Middle frontal gyrus (tissue), 1 donor: ENCODE results near the gene TDRD5.

Experiments used
- DNase-seq: peaks from one replicate; pipeline ENCODE4 v3.0.0-alpha.2; 2015; ENCODE audit warnings: low spot score; ENCODE audit errors: extremely low spot score

The TDRD5 gene

DNA sequence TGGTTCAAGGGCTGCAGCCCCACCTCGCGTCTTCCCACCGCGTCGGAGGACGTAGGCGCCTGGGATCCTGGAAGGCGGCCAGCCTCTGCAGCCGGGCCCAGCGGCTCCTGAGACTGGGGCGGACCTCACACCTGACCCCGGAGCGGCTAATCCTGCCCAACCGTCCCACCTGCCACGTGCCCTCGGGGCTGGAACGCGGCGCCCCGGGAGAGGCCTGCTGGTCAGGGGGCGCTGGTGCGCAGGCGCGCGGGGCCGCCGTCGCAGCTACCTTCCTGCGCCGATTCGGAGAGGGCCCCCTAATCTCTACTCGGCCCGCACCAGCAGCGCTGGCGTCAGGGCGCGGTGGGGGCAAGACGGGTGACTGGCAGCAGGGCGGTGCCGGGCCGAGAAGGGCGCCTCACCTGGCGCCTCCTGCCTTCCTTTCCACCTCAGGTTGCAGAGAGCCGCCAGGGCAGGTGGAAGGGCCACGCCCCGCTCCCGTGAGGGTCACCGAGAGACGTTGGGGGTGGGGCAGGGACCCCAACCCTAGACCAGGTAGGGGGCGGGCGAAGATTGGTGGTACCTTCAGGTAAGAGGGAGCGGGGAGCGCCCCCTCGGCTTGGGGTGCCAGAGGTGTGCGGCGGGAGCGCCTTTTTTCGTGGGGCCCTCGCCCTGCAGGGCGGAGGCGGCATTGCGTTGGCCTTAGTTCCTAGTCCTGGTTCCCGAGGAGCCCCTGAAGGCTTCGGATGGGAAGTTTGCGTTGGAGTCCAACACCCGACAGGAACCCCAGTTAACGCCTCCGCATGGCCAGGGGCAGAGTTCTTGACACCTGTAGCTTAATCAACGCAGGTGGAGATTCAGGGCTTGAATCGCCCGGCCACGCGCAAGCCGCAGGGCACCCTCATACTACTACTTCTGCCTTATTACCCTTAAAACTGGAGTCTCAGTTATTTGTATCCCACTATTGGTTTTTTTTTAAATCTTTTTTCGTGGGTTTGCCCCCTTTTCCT lies at the start of gene TDRD5:
TDRD5 (plus strand) TSS at position 241 of the 989 bp plus-strand sequence. CDS start 784 bp downstream, outside the sequence.
- DNase-seq, result no peak

DNA sequence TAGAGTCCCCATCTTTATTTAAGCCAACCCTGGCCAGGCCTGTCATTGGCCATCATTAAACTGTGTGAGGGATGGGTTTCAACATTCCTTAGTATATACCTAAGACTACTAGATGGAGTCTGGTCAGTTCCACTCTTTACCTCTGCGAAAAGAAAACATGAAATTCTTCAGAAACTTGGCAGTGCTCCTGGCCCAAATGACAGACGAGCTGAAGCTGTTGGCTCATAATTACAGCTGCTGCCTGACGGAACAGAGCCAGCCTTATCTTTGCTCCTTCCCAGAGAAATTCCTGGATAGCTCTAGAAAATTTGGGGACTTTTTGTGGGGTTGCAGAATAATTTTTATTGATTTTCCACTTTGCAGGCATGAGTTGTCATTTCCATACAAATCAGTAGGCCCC lies 46.3 kb upstream of the TDRD5 start:
- no peak for DNase-seq

DNA sequence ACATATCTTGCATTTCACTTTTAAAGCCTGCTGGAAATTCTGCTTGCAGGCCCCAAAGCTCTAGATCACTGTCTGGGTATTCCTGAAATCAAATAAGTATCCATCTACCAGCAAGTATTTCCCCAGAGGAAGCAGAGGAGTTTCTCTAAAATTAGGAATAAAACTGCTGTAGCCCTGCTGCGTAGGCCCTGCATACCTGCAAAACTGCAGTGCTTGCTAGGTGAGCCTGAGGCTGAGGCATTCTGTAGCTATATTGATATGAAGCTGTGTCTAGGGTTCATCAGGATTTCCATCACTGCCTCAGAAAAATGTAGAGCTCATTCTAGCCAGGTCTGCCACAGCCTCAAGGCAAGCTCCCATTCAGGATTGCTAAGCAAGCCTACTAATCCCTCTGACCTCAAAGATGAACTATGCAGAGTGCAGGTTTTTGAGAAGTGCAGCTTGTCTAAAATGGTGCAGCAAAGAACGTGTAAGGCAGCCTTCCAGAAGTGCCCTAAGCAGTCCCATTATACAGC lies 44.6 kb upstream of the TDRD5 start:
- no peak for DNase-seq

DNA sequence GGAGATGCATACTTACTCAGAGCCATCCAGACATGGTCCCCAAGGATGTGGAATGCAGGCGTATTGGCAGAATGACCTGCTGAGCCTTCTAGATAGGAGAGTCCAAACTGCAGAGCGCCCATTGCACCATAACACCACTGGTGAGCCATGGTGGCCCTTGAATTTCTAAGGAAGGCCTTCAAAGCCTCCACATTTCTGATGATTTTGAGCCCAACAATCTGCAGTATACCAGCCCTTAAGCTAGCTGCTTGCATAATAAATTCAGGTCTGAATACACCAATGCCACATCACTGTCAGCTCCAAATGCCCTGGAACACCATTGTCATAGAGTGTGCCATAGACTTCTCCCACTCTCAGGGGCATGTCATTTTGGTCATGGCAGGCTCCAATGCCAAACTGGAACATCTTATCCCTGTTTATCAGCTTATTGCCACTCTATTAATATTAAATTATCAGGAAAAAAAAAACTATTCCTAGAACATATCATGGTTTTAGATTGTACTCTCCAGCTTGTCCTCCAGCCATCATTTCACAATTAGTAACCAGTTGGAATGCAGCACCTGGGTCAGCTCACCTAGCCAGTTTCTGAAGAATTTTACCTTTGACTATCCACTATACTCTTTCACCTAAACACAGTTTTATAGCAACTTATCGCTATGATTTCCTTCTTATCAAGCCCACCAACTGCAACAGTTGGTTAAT lies 42.8 kb upstream of the TDRD5 start:
- DNase-seq, result no peak

DNA sequence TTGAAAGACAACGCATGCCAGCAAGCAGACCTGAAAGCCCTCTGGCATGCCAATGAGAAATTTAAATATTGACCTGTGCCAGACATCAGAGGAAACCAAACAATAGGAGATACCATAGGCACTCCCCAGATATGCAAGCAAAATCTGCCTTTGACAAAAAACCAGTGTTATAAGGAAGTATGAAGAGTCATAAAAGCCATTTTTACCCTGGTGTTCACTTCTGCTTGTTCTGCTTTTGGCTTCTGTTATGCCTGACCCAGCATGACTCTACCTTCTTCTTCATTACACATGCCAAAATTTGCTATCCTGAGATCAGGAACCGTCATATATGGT lies 42.3 kb upstream of the TDRD5 start:
- no peak for DNase-seq

GRCh38 chr1:179550746-179551682 lies 40.6 kb upstream of the TDRD5 start:
- DNase-seq, result no peak

- no peak for DNase-seq
Measured at GRCh38 chr1:179554427-179554826, 37.2 kb upstream of the TDRD5 start.

DNA sequence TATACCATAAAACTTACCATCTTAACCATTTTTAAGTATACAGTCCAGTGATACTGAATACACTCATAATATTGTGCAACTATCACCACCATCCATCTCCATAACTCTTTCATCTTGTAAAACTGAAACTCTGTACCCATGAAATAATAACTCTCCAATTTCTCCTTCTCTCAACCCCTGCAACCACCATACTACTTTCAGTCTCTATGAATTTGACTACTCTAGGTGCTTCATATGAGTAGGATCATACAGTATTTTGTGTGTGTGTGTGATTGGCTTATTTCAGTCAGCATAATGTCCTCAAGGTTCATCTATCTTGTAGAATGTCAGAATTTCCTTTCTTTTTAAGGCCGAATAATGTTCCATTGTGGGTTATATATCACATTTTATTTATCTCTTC lies 33.6 kb upstream of the TDRD5 start:
- no peak for DNase-seq

GRCh38 chr1:179575497-179576314 lies 15.9 kb upstream of the TDRD5 start, which contains the start of gene NPHS2:
TSS of gene NPHS2 (minus strand) at chr1:179575948. CDS start at chr1:179575864, 84 bp downstream.
- no peak for DNase-seq

- DNase-seq, result no peak
Measured at GRCh38 chr1:179576509-179576908, 15.1 kb upstream of the TDRD5 start.

GRCh38 chr1:179583771-179584320 lies 7.8 kb upstream of the TDRD5 start:
- no peak for DNase-seq

GRCh38 chr1:179586107-179586823 lies 5.4 kb upstream of the TDRD5 start:
- DNase-seq, result peak; percentile 31

DNA sequence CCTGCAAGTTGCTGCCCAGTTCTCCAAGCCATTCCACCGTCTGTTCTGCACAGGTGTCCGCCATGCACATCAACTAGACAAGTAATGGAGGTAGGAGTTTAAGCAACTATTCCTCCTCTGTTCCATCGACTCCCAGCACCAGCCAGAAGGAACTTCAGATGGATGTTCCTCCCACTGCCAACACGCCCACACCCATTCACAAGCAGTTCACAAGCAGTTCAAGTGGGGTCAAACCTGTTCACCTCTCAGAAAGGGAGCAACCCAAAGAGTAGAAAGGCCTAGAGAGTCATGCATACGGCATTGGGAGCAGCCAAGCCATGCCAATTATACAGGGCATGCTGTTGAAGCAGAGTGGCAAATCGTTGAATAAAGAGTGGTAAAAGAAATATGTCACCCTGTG lies 4.3 kb upstream of the TDRD5 start:
- DNase-seq, result no peak

GRCh38 chr1:179588425-179589024 lies 3.1 kb upstream of the TDRD5 start:
- DNase-seq, result no peak

GRCh38 chr1:179589509-179589908 lies 2.1 kb upstream of the TDRD5 start:
- no peak for DNase-seq

- DNase-seq, result no peak
Measured at GRCh38 chr1:179590671-179591070, 961 bp upstream of the TDRD5 start.

GRCh38 chr1:179591253-179591591 lies 410 bp upstream of the TDRD5 start:
- no peak for DNase-seq

- no peak for DNase-seq
Measured at GRCh38 chr1:179598631-179599030, 7.0 kb downstream of the TDRD5 start.
